ENCODE measurements around the gene AKAP10.

The AKAP10 gene

GRCh38 chr17:20010099-20010863 lies 32.7 kb upstream of the AKAP10 start:
- peak; percentile 45 for DNase-seq
- TF ChIP-seq CTCF (IDR thresholded peaks at IDR 0.05; ENCODE audit: low read depth, low read length): peak; percentile 45; the same call in 1 of the 2 replicates
- H3K9me3 ChIP-seq (ENCODE audit: severe bottlenecking): no peaks in the 10 kb centered on the region
- peak overlapping the region; percentile 69 for H3K4me3 ChIP-seq (ENCODE audit: low read depth, low read length)
- H3K27me3 ChIP-seq (ENCODE audit: insufficient read depth, low read depth, severe bottlenecking): no peaks in the 10 kb centered on the region
- H3K27ac ChIP-seq: no peak overlapping the region
- no peaks in the 10 kb centered on the region for H3K36me3 ChIP-seq

GRCh38 chr17:20009302-20010098 lies 31.9 kb upstream of the AKAP10 start, which contains the start of gene SPECC1:
TSS of gene SPECC1 (plus strand) at chr17:20009359. CDS start at chr17:20096652, 87,293 bp downstream.
- peak within 1 kb of the TSS; percentile 37 for H3K27ac ChIP-seq
- peak; percentile 87 for DNase-seq
- peak; percentile 91 for TF ChIP-seq CTCF (IDR thresholded peaks at IDR 0.05; ENCODE audit: low read depth, low read length)
- no peaks in the 10 kb centered on the region for H3K27me3 ChIP-seq (ENCODE audit: insufficient read depth, low read depth, severe bottlenecking)
- H3K36me3 ChIP-seq: no peaks in the 10 kb centered on the region
- no peaks in the 10 kb centered on the region for H3K9me3 ChIP-seq (ENCODE audit: severe bottlenecking)
- peak within 1 kb of the TSS; percentile 69 for H3K4me3 ChIP-seq (ENCODE audit: low read depth, low read length)

- no peaks in the 10 kb centered on the region for H3K27me3 ChIP-seq (ENCODE audit: insufficient read depth, low read depth, severe bottlenecking)
- TF ChIP-seq CTCF (IDR thresholded peaks at IDR 0.05; ENCODE audit: low read depth, low read length): no peak
Measured at GRCh38 chr17:20009052-20009301, 31.3 kb upstream of the AKAP10 start.

GRCh38 chr17:20008242-20009051 lies 30.8 kb upstream of the AKAP10 start:
- Histone ChIP-seq H3K36me3 (no peaks in the 10 kb centered on the region), H3K27me3 (ENCODE audit: insufficient read depth, low read depth, severe bottlenecking) (no peaks in the 10 kb centered on the region), H3K9me3 (ENCODE audit: severe bottlenecking) (no peaks in the 10 kb centered on the region), H3K27ac (no peak overlapping the region), H3K4me3 (ENCODE audit: low read depth, low read length) (peak overlapping the region; percentile 66)
- peak; percentile 62 for DNase-seq
- TF ChIP-seq CTCF (IDR thresholded peaks at IDR 0.05; ENCODE audit: low read depth, low read length): no peak

More at GRCh38 chr17:20009052-20009301, 31.3 kb upstream of the AKAP10 start:
- no peak overlapping the region for H3K27ac ChIP-seq
- no peaks in the 10 kb centered on the region for H3K9me3 ChIP-seq (ENCODE audit: severe bottlenecking)
- H3K4me3 ChIP-seq (ENCODE audit: low read depth, low read length): peak overlapping the region; percentile 66
- no peak for DNase-seq
- H3K36me3 ChIP-seq: no peaks in the 10 kb centered on the region

GRCh38 chr17:19996502-19996901 lies 18.9 kb upstream of the AKAP10 start:
- DNase-seq: peak; percentile 61

More at GRCh38 chr17:19996502-19996901, 18.9 kb upstream of the AKAP10 start:
- H3K27ac ChIP-seq: peak overlapping the region; percentile 46; the same call in 1 of the 2 replicates
- no peak overlapping the region for H3K4me3 ChIP-seq (ENCODE audit: low read depth, low read length)
- no peak for TF ChIP-seq CTCF (IDR thresholded peaks at IDR 0.05; ENCODE audit: low read depth, low read length)
- no peaks in the 10 kb centered on the region for H3K27me3 ChIP-seq (ENCODE audit: insufficient read depth, low read depth, severe bottlenecking)
- no peaks in the 10 kb centered on the region for H3K9me3 ChIP-seq (ENCODE audit: severe bottlenecking)
- H3K36me3 ChIP-seq: no peaks in the 10 kb centered on the region
